HEK293T (cell line): Measurements from ENCODE around the gene HTR1E.

Source experiments
- BHLHE40 ChIP-seq: fragments of 450-650 bp; IDR thresholded peaks from 2 replicates; pipeline ENCODE4 v1.6.1; 2016; ENCODE audit warnings: mild to moderate bottlenecking, moderate library complexity, borderline replicate concordance
- FOXA1 ChIP-seq: fragments of 450-650 bp; IDR thresholded peaks from 2 replicates; pipeline ENCODE4 v1.6.1; 2016; ENCODE audit warnings: mild to moderate bottlenecking
- ZNF384 ChIP-seq: fragments of 450-650 bp; IDR thresholded peaks from 2 replicates; pipeline ENCODE4 v1.6.1; 2016

GRCh38 chr6:87001494-87001893, 64.2 kb downstream of the HTR1E start:
- TF ChIP-seq FOXA1 (no peak), BHLHE40 (no peak), ZNF384 (no peak)
